Skeletal muscle tissue (tissue), 4 donors: ENCODE measurements around the gene TBX10. TPM values are rescaled to one million over a fixed set of nuclear protein-coding genes. Genes with fewer than 3 reads are reported as not detected.
"Not testable (repeated sequence)": the region's sequence is repeated elsewhere in the genome, so short reads cannot be mapped to it uniquely, and the experiment has no call there.

Experiments
- H3K27ac ChIP-seq: one replicate; pipeline ENCODE4 v1.7.0; 2013; ENCODE audit warnings: mild to moderate bottlenecking, low read depth, low read length, inconsistent platforms
- H3K27me3 ChIP-seq, 3 donors: one replicate each; pipeline ENCODE4 v1.7.0; 2013; ENCODE audit warnings: low read length in 3 of 3; ENCODE audit not compliant: control insufficient read depth in 3 of 3, insufficient read depth in 3 of 3
- H3K36me3 ChIP-seq, 3 donors: one replicate each; pipeline ENCODE4 v1.7.0; 2013; ENCODE audit warnings: low read length in 3 of 3; ENCODE audit not compliant: control insufficient read depth in 3 of 3, insufficient read depth in 3 of 3
- H3K4me1 ChIP-seq, 3 donors: one replicate each; pipeline ENCODE4 v1.7.0; 2013; ENCODE audit warnings: low read length in 3 of 3, mild to moderate bottlenecking in 3 of 3; ENCODE audit not compliant: control insufficient read depth in 3 of 3, insufficient read depth in 3 of 3
- H3K4me3 ChIP-seq, 3 donors: one replicate each; pipeline ENCODE4 v1.7.0; 2013; ENCODE audit warnings: low read length in 3 of 3
- H3K9ac ChIP-seq, 3 donors: one replicate each; pipeline ENCODE4 v1.7.0; 2013; ENCODE audit warnings: low read length in 3 of 3, mild to moderate bottlenecking in 3 of 3, moderate library complexity in 2 of 3, low read depth in 1 of 3
- H3K9me3 ChIP-seq, 3 donors: one replicate each; pipeline ENCODE4 v1.7.0; 2013; ENCODE audit warnings: low read length in 3 of 3; ENCODE audit not compliant: control insufficient read depth in 3 of 3
- total RNA-seq: library from RNA; depleted of rRNA; stranded (reverse); fragments of >200 nt; gene quantifications from one replicate; pipeline ENCODE4 v1.2.3, GENCODE V29; 2014
- donor health status: Osteomylitis.

TBX10 gene
- total RNA-seq, 1 donor from 2014 or later: not detected

- H3K36me3 ChIP-seq: peaks cover 40 to 54% (median 42%) of the 10 kb centered on the region in 3 donors
- H3K27me3 ChIP-seq: no peaks in the 10 kb centered on the region
- no peak overlapping the region for H3K4me3 ChIP-seq
- H3K4me1 ChIP-seq: peaks cover 33 to 43% (median 39%) of the 10 kb centered on the region in 3 donors
- no peaks in the 10 kb centered on the region for H3K9me3 ChIP-seq
- no peak overlapping the region for H3K9ac ChIP-seq
- H3K27ac ChIP-seq: no peak overlapping the region
These were observed 30.2 kb downstream of the TBX10 start for GRCh38 chr11:67609316-67609715.

- Histone ChIP-seq H3K9me3 (no peaks in the 10 kb centered on the region), H3K27me3 (no peaks in the 10 kb centered on the region), H3K4me1 (peaks cover 26 to 35% (median 30%) of the 10 kb centered on the region in 3 donors), H3K27ac (no peak overlapping the region), H3K36me3 (peaks cover 40 to 53% (median 42%) of the 10 kb centered on the region in 3 donors), H3K4me3 (no peak overlapping the region), H3K9ac (peak overlapping the region in 1 of 3 donors; percentile 99)
These were observed 31.1 kb downstream of the TBX10 start for GRCh38 chr11:67608486-67608885.

GRCh38 chr11:67607507-67607906 is 32.1 kb downstream of the TBX10 start:
- Histone ChIP-seq H3K36me3 (peaks cover 36 to 44% (median 39%) of the 10 kb centered on the region in 3 donors), H3K27me3 (no peaks in the 10 kb centered on the region), H3K4me3 (peak overlapping the region; percentile 95 to 99 (median 97)), H3K4me1 (peaks cover 26 to 35% (median 29%) of the 10 kb centered on the region in 3 donors), H3K9me3 (no peaks in the 10 kb centered on the region), H3K9ac (peak overlapping the region; percentile 98 to 99 (median 99)), H3K27ac (peak overlapping the region; percentile 88)

- H3K36me3 ChIP-seq: peaks cover 28 to 36% (median 32%) of the 10 kb centered on the region in 3 donors
- H3K27me3 ChIP-seq: no peaks in the 10 kb centered on the region
These were observed 32.9 kb downstream of the TBX10 start, which contains the start of gene NDUFV1 for GRCh38 chr11:67606492-67607295. Gene NDUFV1, plus strand, starts transcription at chr11:67606936. Its CDS starts 69 bp downstream, at chr11:67607005.

GRCh38 chr11:67606093-67606491 is 33.5 kb downstream of the TBX10 start:
- H3K27ac ChIP-seq: no peak overlapping the region

More at GRCh38 chr11:67606492-67607295, 32.9 kb downstream of the TBX10 start, which contains the start of gene NDUFV1:
- H3K4me1 ChIP-seq: peaks cover 26 to 35% (median 29%) of the 10 kb centered on the region in 3 donors
- no peaks in the 10 kb centered on the region for H3K9me3 ChIP-seq
- H3K9ac ChIP-seq: peak within 1 kb of the TSS; percentile 98 to 99 (median 99)
- peak within 1 kb of the TSS; percentile 88 for H3K27ac ChIP-seq
- H3K4me3 ChIP-seq: peak within 1 kb of the TSS; percentile 95 to 99 (median 97)

GRCh38 chr11:67605231-67606011 is 34.1 kb downstream of the TBX10 start:
- Histone ChIP-seq H3K27me3 (peaks cover 0 to 5% (median 3%) of the 10 kb centered on the region in 3 donors), H3K9ac (peak overlapping the region in 2 of 3 donors; percentile 61 to 99), H3K4me3 (peak overlapping the region in 1 of 3 donors; percentile 95), H3K36me3 (peaks cover 17 to 23% (median 20%) of the 10 kb centered on the region in 3 donors), H3K4me1 (peaks cover 26 to 35% (median 29%) of the 10 kb centered on the region in 3 donors), H3K9me3 (no peaks in the 10 kb centered on the region), H3K27ac (no peak overlapping the region)

More at GRCh38 chr11:67606093-67606491, 33.5 kb downstream of the TBX10 start:
- peaks cover 26 to 35% (median 29%) of the 10 kb centered on the region in 3 donors for H3K4me1 ChIP-seq
- peaks cover 23 to 30% (median 26%) of the 10 kb centered on the region in 3 donors for H3K36me3 ChIP-seq
- peak overlapping the region; percentile 98 to 99 (median 99) for H3K9ac ChIP-seq
- H3K4me3 ChIP-seq: peak overlapping the region; percentile 95 to 99 (median 97)
- no peaks in the 10 kb centered on the region for H3K9me3 ChIP-seq
- H3K27me3 ChIP-seq: peaks cover 0 to under 1% (median 0%) of the 10 kb centered on the region in 3 donors

- H3K27me3 ChIP-seq: peaks cover 0 to 6% (median 3%) of the 10 kb centered on the region in 3 donors
- peak overlapping the region in 1 of 3 donors; percentile 45 for H3K9ac ChIP-seq
- peaks cover 15 to 17% (median 15%) of the 10 kb centered on the region in 3 donors for H3K36me3 ChIP-seq
- no peak overlapping the region for H3K4me3 ChIP-seq
- H3K4me1 ChIP-seq: peaks cover 26 to 35% (median 29%) of the 10 kb centered on the region in 3 donors
- no peak overlapping the region for H3K27ac ChIP-seq
- H3K9me3 ChIP-seq: no peaks in the 10 kb centered on the region
These were observed 34.7 kb downstream of the TBX10 start for GRCh38 chr11:67604815-67605214.

GRCh38 chr11:67604119-67604518 is 35.4 kb downstream of the TBX10 start:
- H3K9ac ChIP-seq, H3K9me3 ChIP-seq, H3K4me3 ChIP-seq, H3K27ac ChIP-seq, H3K27me3 ChIP-seq: not testable (repeated sequence)
- peaks cover 9 to 11% (median 10%) of the 10 kb centered on the region in 3 donors for H3K36me3 ChIP-seq
- peaks cover 24 to 35% (median 29%) of the 10 kb centered on the region in 3 donors for H3K4me1 ChIP-seq

GRCh38 chr11:67601098-67601497 is 38.5 kb downstream of the TBX10 start:
- Histone ChIP-seq H3K27ac (no peak overlapping the region), H3K4me3 (no peak overlapping the region), H3K9me3 (no peaks in the 10 kb centered on the region), H3K4me1 (peaks cover 4 to 16% (median 10%) of the 10 kb centered on the region in 3 donors), H3K9ac (no peak overlapping the region), H3K27me3 (peaks cover 0 to 6% (median 3%) of the 10 kb centered on the region in 3 donors), H3K36me3 (no peaks in the 10 kb centered on the region)
